Measurements from ENCODE around the gene RNF175.

Gene RNF175

DNA sequence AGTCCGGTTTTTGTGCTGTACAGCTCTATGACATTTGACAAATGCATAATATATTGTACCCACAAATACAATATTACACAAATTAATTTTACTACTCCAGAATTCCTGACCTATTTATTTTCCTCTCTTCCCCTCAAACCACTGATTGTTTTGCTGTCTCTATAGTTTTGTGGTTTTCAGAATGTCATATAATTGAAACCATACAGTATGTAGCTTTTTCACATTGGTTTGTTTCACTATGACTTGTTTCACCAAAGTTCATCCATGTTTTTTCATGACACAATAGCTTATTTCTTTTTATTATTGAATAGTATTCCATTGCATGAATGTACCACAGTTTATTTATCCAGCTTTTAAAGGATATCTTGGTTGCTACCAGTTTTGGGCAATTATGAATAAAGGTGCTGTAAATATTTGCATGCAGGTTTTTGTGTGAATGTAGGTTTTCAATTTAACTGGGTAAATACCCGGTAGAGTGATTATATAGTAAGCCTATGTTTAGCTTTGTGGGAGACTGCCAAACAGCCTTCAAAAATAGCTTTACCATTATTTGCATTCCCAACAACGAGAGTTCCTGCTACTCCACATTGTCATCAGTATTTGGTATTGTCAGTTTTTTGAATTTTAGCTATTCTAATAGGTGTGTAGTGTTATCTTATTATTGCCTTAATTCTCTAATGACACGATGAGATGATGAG is 25.9 kb downstream of the RNF175 start:
- Histone ChIP-seq H3K27ac (ENCODE audit: low read depth, low read length) (no peak overlapping the region), H3K4me2 (ENCODE audit: low read depth, low read length, poor library complexity, severe bottlenecking) (no peak overlapping the region), H3K9me2 (replicated peaks; ENCODE audit: insufficient read depth, low read length) (no peaks in the 10 kb centered on the region), H2AFZ (ENCODE audit: low read depth, low read length, severe bottlenecking) (no peak overlapping the region), H3K79me2 (ENCODE audit: insufficient read depth, low read length) (no peaks in the 10 kb centered on the region), H3K9me3 (ENCODE audit: insufficient read depth, low read length) (no peaks in the 10 kb centered on the region), H3K4me3 (ENCODE audit: insufficient read depth, low read length, poor library complexity, severe bottlenecking) (no peak overlapping the region), H3F3A (ENCODE audit: insufficient read depth) (no peaks in the 10 kb centered on the region), H3K27me3 (ENCODE audit: low read length) (no peaks in the 10 kb centered on the region), H3K36me3 (ENCODE audit: low read length) (no peaks in the 10 kb centered on the region), H3K9ac (ENCODE audit: low read length) (no peak overlapping the region), H4K20me1 (ENCODE audit: low read depth, low read length) (no peaks in the 10 kb centered on the region)
- TF ChIP-seq, protein P1, sequence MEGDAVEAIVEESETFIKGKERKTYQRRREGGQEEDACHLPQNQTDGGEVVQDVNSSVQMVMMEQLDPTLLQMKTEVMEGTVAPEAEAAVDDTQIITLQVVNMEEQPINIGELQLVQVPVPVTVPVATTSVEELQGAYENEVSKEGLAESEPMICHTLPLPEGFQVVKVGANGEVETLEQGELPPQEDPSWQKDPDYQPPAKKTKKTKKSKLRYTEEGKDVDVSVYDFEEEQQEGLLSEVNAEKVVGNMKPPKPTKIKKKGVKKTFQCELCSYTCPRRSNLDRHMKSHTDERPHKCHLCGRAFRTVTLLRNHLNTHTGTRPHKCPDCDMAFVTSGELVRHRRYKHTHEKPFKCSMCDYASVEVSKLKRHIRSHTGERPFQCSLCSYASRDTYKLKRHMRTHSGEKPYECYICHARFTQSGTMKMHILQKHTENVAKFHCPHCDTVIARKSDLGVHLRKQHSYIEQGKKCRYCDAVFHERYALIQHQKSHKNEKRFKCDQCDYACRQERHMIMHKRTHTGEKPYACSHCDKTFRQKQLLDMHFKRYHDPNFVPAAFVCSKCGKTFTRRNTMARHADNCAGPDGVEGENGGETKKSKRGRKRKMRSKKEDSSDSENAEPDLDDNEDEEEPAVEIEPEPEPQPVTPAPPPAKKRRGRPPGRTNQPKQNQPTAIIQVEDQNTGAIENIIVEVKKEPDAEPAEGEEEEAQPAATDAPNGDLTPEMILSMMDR (IDR thresholded peaks at IDR 0.05; ENCODE audit: insufficient read depth, low read length, poor library complexity, severe bottlenecking): no peak
- TF ChIP-seq EZH2phosphoT487 (conservative IDR thresholded peaks at IDR 0.05; ENCODE audit: low read length): no peak

GRCh38 chr4:153731239-153731638 is 28.6 kb downstream of the RNF175 start:
- H3F3A ChIP-seq (ENCODE audit: insufficient read depth): no peaks in the 10 kb centered on the region
- H2AFZ ChIP-seq (ENCODE audit: low read depth, low read length, severe bottlenecking): no peak overlapping the region
- TF ChIP-seq, protein P1 (IDR thresholded peaks at IDR 0.05; ENCODE audit: insufficient read depth, low read length, poor library complexity, severe bottlenecking): no peak
- H3K79me2 ChIP-seq (ENCODE audit: insufficient read depth, low read length): no peaks in the 10 kb centered on the region
- H3K9me3 ChIP-seq (ENCODE audit: insufficient read depth, low read length): no peaks in the 10 kb centered on the region
- no peak overlapping the region for H3K4me2 ChIP-seq (ENCODE audit: low read depth, low read length, poor library complexity, severe bottlenecking)
- H3K9ac ChIP-seq (ENCODE audit: low read length): no peak overlapping the region
- no peaks in the 10 kb centered on the region for H3K27me3 ChIP-seq (ENCODE audit: low read length)
- H3K4me3 ChIP-seq (ENCODE audit: insufficient read depth, low read length, poor library complexity, severe bottlenecking): no peak overlapping the region
- H3K9me2 ChIP-seq (replicated peaks; ENCODE audit: insufficient read depth, low read length): no peaks in the 10 kb centered on the region
- H4K20me1 ChIP-seq (ENCODE audit: low read depth, low read length): no peaks in the 10 kb centered on the region
- H3K27ac ChIP-seq (ENCODE audit: low read depth, low read length): no peak overlapping the region
- no peaks in the 10 kb centered on the region for H3K36me3 ChIP-seq (ENCODE audit: low read length)

DNA sequence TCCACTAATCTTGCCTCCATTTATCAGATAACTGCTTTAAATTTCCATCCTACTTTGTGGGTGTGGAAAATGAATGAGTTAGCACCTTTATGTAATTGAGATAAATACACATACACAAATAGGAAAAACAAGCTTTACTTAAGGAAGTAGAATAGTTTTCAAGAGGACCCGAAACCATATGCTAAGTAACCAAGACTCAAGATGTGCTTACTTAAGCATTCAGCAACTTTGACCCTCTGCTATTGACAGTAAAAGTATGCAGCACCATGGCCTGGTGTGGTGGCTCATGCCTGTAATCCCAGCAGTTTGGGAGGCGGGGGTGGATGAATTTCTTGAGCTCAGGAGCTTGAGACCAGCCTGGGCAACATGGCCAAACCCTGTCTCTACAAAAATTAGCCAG is 29.9 kb downstream of the RNF175 start:
- H3K9me2 ChIP-seq (replicated peaks; ENCODE audit: insufficient read depth, low read length): no peaks in the 10 kb centered on the region
- H3K36me3 ChIP-seq (ENCODE audit: low read length): no peaks in the 10 kb centered on the region
- H3K27me3 ChIP-seq (ENCODE audit: low read length): no peaks in the 10 kb centered on the region
- H4K20me1 ChIP-seq (ENCODE audit: low read depth, low read length): no peaks in the 10 kb centered on the region
- no peaks in the 10 kb centered on the region for H3K9me3 ChIP-seq (ENCODE audit: insufficient read depth, low read length)
- no peak overlapping the region for H3K27ac ChIP-seq (ENCODE audit: low read depth, low read length)
- H3K79me2 ChIP-seq (ENCODE audit: insufficient read depth, low read length): no peaks in the 10 kb centered on the region
- H3K4me3 ChIP-seq (ENCODE audit: insufficient read depth, low read length, poor library complexity, severe bottlenecking): no peak overlapping the region
- no peak overlapping the region for H3K9ac ChIP-seq (ENCODE audit: low read length)
- no peak overlapping the region for H3K4me2 ChIP-seq (ENCODE audit: low read depth, low read length, poor library complexity, severe bottlenecking)
- no peak overlapping the region for H2AFZ ChIP-seq (ENCODE audit: low read depth, low read length, severe bottlenecking)
- TF ChIP-seq, protein P1 (IDR thresholded peaks at IDR 0.05; ENCODE audit: insufficient read depth, low read length, poor library complexity, severe bottlenecking): no peak
- TF ChIP-seq EZH2phosphoT487 (conservative IDR thresholded peaks at IDR 0.05; ENCODE audit: low read length): no peak
- H3F3A ChIP-seq (ENCODE audit: insufficient read depth): no peaks in the 10 kb centered on the region

Measured in SU-DHL-6 (cell line).